CD4-positive, alpha-beta T cell treated with Interleukin-4 for 4 hours (primary cell): Measurements from ENCODE around the gene TEX9.
"Not testable (repeated sequence)": the region's sequence is repeated elsewhere in the genome, so short reads cannot be mapped to it uniquely, and the experiment has no call there.

Source experiments
- DNase-seq: peaks from one replicate; pipeline ENCODE4 v3.0.0-alpha.2; 2020

Gene TEX9

GRCh38 chr15:56365075-56365711 lies at the start of gene TEX9:
Gene TEX9 (plus strand): TSS chr15:56365426. CDS start chr15:56365451, 25 bp downstream.
- peak; percentile 51 for DNase-seq

DNA sequence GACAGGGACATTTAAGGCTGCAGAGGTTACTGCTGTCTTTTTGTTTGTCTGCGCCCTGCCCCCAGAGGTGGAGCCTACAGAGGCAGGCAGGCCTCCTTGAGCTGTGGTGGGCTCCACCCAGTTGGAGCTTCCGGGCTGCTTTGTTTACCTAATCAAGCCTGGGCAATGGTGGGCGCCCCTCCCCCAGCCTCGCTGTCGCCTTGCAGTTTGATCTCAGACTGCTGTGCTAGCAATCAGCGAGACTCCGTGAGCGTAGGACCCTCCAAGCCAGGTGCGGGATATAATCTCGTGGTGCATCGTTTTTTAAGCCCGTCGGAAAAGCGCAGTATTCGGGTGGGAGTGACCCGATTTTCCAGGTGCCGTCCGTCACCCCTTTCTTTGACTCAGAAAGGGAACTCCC lies 48.7 kb upstream of the TEX9 start:
- not testable (repeated sequence) for DNase-seq

DNA sequence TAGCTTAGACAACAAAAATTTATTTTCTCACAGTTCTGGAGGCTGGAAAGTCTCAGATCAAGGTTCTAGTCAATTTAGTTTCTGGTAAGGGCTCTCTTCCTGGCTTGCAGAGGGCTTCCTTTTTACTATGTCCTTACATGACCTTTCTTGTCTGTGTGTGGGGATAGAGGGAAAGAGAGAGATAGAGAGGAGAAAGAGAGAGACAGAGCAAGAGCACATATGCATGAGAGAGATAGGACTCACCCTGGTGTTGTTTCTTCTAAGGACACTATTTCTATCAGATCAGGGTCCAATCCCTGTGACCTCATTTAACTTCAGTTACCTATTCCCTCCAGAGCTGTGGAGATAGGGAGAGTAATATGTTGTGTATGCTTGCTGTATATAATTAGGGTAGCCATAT lies 44.9 kb upstream of the TEX9 start:
- no peak for DNase-seq

DNA sequence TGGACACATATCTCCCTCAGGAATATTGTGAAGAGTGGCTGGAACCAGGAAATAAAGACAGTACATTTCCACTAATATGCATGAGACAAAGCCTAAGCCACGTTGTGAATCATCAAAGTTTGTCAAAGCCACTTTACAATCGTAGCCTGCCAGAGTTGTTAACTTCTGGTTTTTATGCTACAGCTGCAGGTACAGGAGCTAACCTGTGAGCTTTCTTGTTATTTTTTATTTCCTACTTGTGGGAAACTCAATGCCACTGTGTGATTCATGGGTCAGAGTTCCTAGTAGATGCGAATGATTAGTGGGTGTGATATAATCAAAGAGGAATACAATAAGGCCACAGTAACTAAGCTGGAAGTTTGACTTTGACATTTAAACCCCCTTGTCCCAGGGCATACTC lies 44.4 kb upstream of the TEX9 start:
- DNase-seq = no peak

DNA sequence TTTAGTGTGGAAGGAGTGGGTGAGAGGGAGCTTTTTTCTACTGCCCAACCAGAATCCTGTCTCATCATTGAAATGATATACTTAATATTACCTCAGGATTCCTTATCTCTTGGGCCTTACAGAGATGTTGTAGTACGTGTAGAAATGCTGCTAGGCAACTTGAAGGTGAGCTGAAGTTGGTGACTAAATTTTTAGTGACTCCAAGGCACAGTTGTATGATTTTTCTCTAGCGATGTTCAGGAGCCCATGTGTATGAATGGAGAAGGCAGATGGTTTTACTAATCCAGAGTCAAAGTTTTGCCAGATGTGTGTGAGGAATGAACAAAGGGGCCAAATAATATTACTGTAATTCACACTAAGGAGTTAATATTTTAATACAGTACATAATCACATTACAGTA lies 42.8 kb upstream of the TEX9 start:
- DNase-seq = no peak

DNA sequence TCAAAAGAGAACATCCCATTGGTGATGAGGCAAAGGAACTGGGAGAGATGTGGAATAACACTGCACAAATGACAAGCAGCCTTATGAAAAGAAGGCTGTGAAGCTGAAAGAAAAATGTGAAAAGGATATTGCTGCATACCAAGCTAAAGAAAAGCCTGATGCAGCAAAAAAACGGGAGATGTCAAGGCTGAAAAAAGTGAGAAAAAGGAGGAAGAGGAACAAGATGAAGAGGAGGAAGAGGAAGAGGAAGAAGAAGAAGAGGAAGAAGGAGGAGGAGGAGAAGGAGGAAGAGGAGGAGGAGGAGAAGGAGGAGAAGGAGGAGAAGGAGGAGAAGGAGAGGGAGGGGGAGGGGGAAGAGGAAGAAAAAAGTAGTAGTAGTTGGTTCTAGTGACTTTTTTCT lies 41.8 kb upstream of the TEX9 start:
- no peak for DNase-seq

- no peak for DNase-seq
Observed at GRCh38 chr15:56325186-56325585, 40.0 kb upstream of the TEX9 start.

DNA sequence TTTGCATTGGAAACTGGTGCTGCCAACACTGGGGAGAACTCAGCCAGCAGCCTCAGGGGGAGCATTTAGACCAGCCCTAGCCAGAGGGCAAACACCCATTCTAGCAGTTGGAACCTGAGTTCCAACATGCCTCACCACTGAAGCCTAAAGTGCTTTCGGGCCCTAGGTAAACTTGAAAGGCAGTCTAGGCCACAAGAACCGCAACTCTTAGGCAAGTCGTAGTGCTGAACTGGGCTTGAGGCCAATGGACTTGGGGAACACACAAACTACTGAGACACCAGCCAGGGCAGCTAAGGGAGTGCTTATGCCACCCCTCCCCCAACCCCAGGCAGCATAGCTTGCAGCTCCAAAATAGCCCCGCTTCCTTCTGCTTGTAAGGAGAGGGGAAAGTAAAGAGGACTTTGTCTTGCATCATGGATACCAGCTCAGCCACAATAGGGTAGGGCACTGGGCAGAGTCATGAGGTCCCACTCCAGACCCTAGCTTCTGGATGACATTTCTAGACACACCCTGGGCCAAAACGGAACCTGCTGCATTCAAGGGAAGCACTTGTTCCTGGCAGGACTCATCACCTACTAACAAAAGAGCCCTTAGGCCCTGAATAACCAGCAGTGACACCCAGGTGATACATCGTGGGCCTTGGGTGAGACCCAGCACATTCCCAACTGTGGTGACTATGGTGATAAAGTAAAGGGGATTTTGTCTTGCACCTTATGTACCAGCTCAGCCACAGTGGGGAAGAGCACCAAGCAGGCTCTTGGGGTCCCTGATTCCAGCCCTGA lies 37.3 kb upstream of the TEX9 start:
- DNase-seq = no peak

DNA sequence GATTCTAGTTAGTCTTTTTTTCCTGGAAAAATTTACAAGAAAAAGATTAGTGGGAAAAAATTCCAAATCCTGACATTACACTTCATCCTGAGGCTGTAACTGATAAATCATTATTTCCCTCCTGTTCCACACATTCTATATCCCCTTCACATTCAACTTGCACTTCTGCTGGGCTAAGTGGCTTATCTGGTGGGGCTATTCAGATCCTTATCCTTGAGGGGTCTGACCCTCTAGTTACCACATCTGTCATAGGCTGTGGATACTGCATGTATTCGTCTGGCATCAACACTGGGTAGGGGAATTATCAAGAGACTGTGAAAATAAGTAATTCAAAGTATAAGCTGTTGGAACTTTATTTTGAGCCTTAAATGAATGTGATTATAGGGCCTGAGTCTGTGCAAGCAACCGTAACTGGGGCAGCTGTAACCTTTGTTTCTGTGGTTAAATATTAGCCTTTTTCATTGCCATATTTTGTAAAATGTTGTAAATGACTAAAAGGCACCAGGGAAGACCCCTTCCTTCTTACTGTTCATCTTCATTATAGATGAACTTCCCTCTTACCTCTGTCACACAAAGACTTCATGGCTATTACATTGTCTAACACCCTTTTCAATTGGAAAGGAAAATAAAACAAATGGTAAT lies 28.0 kb upstream of the TEX9 start:
- DNase-seq = no peak

DNA sequence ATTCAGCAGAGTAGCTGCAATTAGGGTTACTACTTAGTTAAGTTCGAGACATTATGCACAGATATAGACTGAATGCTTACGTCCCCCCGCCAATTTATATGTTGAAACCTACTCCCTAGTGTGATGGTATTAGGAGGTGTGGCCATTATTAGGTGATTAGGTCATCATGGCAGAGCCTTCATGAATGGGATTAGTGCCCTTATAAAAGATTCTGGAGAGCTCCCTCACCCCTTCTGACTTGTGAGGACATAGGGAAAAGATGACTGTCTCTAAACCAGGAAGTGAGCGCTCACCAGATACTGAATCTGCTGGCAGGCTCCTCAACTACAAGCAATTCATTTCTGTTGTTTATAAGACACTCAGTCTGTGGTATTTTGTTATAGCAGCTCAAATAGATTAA lies 25.6 kb upstream of the TEX9 start:
- no peak for DNase-seq

DNA sequence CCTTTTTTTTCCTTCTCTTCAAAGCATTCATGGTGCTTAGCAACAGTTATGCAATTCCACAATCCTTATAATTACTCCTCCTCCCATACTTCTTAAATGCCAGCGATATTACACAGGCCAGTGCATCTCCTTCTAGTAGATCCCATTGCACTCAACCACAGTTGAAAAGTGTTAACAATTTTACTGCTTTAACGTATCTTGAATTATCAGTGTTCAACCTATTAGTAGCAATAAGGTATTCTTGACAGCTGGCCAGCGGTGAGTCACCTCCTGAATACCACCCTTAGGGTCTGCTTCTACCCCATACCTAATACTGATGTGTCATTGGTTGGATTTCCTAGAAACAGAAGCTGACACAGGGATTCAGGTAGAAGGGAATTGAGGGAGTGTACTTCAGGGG lies 24.0 kb upstream of the TEX9 start:
- no peak for DNase-seq

DNA sequence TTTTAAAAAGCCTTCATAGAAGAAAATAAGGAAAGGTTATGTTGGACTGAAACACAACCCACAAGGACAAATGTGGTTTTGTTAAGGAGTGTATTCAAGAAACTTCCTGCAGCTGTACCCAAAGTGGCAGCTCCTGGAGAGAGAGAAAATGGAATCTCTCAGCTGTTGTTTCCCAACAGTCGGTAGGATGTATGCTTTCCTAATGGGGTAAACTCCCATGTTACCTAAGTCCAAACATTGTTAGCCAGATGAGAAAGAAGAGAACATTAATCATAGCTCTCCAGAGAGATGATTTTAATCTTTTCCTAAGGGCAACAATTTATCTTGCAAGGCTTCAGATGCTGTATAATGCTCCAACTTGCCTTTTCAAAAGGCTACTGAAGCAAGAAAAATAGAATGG lies 22.6 kb upstream of the TEX9 start:
- DNase-seq = no peak

DNA sequence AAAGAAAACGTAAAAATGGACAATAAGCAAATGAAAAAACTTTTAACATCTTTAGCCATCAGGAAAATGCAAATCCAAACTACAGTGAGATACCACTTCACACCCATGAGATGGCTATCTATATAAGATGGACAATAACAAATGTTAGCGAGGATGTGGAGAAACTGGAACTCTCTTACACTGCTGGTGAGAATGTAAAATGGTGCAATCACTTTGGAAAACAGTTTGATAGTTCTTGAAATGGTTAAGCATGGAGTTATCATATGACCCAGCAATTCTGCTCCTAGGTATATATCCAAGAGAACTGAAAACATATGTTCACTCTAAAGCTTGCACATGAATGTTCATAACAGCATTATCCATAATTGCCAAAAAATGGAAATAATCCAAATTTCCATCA lies 21.3 kb upstream of the TEX9 start:
- DNase-seq = no peak

DNA sequence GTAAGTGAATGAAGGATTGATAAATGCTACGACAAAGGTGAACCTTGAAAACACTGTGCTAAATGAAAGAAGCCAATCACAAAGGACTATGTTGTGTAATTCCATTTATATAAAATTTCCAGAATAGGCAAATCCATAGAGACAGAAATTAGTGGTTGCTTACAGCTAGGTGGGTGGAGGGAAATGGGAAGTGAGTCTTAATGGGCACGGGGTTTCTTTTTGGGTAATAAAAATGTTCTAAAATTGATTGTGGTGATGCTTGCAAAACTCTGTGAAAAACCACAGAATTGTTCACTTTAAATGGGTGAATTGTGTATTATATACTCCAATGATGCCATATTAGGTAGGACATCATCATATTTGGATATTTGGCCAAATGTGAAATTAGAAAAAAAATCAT lies 20.9 kb upstream of the TEX9 start:
- no peak for DNase-seq

GRCh38 chr15:56346414-56346813 lies 18.8 kb upstream of the TEX9 start:
- DNase-seq = no peak

- no peak for DNase-seq
Observed at GRCh38 chr15:56349554-56349953, 15.7 kb upstream of the TEX9 start.

GRCh38 chr15:56351353-56351752 lies 13.9 kb upstream of the TEX9 start:
- DNase-seq = no peak

DNA sequence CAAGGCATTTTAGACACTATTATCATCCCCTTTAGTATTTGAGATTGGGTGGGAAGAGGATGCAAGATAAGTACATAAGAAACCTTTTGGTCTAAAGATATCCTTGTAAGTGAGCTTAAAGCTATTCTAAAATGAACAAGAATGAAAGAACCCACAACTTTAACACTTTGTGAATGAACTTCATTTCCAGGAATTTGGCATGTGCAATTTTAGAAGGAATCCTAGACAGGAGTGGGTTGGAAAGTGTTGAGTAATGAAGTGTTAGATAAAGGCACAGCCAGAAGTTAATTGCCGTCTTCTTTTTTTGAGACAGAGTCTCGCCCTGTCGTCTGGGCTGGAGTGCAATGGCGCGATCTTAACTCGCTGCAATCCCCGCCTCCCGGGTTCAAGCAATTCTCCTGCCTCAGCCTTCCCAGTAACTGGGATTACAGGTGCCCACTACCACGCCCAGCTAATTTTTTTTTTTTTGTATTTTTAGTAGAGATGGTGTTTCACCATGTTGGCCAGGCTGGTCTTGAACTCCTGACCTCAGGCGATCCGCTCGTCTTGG lies 13.2 kb upstream of the TEX9 start:
- no peak for DNase-seq

GRCh38 chr15:56353119-56353518 lies 12.1 kb upstream of the TEX9 start:
- no peak for DNase-seq

DNA sequence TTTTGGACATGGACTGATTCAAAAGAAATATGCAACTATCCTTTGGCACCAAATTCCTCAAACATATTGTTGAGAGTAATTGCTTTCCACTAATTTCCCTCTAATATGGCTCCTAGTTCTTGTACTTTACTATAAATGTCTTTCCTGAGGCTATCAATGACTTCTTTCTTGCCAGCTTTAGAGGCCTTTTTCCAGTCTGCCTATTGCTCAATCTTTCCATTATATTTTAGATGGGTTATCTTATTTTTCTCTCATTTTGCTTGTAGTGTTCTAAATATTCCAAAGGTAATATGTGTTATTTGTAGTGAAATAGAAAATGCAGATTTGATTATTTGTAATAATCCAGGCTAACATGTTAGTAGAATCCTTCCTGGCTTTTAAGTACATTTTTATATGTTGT lies 11.5 kb upstream of the TEX9 start:
- no peak for DNase-seq

GRCh38 chr15:56356616-56357015 lies 8.6 kb upstream of the TEX9 start:
- no peak for DNase-seq

- no peak for DNase-seq
Observed at GRCh38 chr15:56358604-56359003, 6.6 kb upstream of the TEX9 start.

DNA sequence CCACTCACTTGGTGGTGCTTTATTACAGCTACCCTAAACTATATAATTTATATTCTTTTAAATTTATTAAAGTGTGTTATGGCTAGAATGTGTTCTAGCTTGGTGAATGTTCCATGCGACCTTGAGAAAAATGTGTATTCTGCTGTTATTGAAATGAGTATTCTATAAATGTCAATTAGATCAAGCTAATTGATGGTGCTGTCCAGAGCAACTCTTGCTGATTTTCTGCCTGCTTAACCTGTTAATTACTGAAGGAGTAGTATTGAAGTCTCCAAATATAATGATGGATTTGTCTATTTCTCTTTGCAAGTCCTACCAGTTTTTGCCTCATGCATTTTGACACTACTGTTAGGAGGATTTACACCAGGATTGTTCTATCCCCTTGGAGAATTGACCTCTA lies 3.2 kb upstream of the TEX9 start:
- DNase-seq = no peak

DNA sequence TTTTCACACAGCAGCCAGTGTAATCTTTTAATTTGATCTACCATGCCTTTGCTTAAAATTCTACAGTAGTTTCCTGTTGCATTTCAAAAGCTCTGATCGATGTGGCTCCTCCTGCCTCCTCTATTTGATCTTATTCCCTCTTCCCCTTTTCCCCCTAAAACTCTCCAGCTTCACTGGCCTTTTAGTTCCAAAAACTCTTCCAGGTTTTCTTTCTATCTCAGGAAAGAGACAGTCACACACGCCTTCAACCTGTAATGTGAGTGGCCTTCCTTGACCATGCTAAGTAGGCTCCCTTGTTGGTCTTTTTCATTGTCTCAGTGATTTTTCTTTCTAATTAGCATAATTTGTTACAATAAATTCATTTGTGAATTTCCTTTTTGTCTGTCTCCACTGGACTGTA lies 985 bp downstream of the TEX9 start:
- DNase-seq = no peak
